ENCODE data around the gene ITPK1. TPM values are rescaled to one million over a fixed set of nuclear protein-coding genes. Genes with fewer than 3 reads are reported as not detected.

ITPK1 gene
- total RNA-seq (2022) (57.9 and 60.1 TPM in 2 replicates), Bru-seq, nascent RNA (percentile 61 among the genes with signal in this experiment), BruChase-seq, experiment 1, labeled RNA remaining after a 2-hour chase (percentile 57 among the genes with signal in this experiment), BruChase-seq, experiment 2, labeled RNA remaining after a 6-hour chase (percentile 61 among the genes with signal in this experiment)
- long read RNA-seq, full-length matches to known transcripts, result 28 of 73 reads
- long read RNA-seq, partial matches to known transcripts, result 13 of 73 reads
- long read RNA-seq, other reads (novel, unspliced or antisense), result 32 of 73 reads

DNA sequence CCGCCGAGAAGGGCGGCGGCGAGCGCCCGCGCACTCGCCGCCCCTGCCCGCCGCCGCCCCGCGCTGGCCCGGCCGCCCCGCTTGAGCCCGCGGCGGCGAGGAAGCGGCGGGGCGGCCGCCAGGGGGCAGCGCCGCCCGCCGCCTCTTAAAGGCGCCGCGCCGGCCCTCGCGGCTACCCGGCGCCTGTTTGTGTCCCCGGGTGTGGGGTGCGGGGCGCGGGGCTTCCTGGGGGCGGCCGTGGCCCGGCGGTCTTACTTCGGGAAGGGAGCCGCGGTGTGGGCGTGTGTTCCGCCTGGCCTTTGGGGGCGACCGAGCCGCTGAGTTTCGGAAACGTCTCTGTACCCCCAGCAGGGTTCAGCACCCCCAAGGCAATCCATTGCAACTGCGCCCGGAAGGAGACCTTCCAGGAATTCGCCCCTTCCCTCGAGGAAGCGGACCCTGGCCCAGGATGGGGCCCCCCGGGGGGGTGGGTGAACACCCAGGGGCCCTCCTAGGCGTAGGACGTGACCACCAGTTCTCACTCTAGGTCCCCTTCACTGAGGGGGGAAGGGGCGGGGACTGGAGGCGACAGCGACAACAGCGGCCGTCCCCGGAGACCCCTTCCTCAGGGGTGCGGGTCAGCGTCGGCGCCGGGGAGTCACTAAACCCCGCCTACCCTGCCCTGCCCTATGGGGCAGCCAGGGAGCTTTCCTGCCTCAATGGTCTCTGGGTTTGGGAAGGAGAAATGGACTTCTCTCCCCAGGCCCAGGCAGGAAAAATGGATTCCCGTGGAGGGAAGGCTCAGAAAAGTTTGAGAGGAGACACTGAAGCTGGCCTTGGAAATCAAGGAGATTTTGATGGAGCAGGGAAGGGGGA lies at the start of gene ITPK1:
Gene ITPK1 (minus strand): TSS at position 105 of the 855 bp plus-strand sequence. CDS start 762 bp downstream, outside the sequence.
- H3K4me3 ChIP-seq (ENCODE audit: low read depth, low read length), result peak within 1 kb of the TSS; percentile 48
- peak; percentile 50 to 67 for DNase-seq
- intact Hi-C loops (cut with micrococcal nuclease; ENCODE audit: unreplicated experiment), result loop anchor here (1.0 kb wide), 2 partner anchors 44 to 91 kb away; partner anchors contain the start of genes GON7 and UBR7
- peaks cover 6% of the 10 kb centered on the region for H3K36me3 Mint-ChIP-seq (ENCODE audit: insufficient read depth, unreplicated experiment)
- H3K27me3 Mint-ChIP-seq (ENCODE audit: insufficient read depth, unreplicated experiment), result no peaks in the 10 kb centered on the region
- H3K4me1 Mint-ChIP-seq (ENCODE audit: low read depth, unreplicated experiment), result peaks cover 16% of the 10 kb centered on the region
- no peaks in the 10 kb centered on the region for H3K27me3 ChIP-seq (replicated peaks; ENCODE audit: control insufficient read depth, insufficient read depth, low read length)
- H3K36me3 ChIP-seq (ENCODE audit: control insufficient read depth, insufficient read depth, low read length), result no peaks in the 10 kb centered on the region
- ChIA-PET CTCF (interaction anchor here (0.8 to 4.0 kb wide), 9 partner anchors 16 to 164 kb away, joined by 3 to 19 read pairs (median 5); partner anchors contain the start of genes GON7 and UBR7), POLR2A (interaction anchor here (0.9 kb wide), 1 partner anchor 1010 kb away, joined by 3 read pairs; the partner anchor contains the start of gene ATXN3)
- BruUV-seq (replicated peaks), result no TSS peak
- H3K4me1 ChIP-seq, result peaks cover 14% of the 10 kb centered on the region
- H3K9me3 ChIP-seq, result no peaks in the 10 kb centered on the region
- peak within 1 kb of the TSS; percentile 85 for H3K4me3 Mint-ChIP-seq (ENCODE audit: unreplicated experiment)
- H3K27ac Mint-ChIP-seq (ENCODE audit: unreplicated experiment), result peak within 1 kb of the TSS; percentile 90
- H3K9me3 Mint-ChIP-seq (ENCODE audit: unreplicated experiment), result no peaks in the 10 kb centered on the region
- TF ChIP-seq, protein P1, sequence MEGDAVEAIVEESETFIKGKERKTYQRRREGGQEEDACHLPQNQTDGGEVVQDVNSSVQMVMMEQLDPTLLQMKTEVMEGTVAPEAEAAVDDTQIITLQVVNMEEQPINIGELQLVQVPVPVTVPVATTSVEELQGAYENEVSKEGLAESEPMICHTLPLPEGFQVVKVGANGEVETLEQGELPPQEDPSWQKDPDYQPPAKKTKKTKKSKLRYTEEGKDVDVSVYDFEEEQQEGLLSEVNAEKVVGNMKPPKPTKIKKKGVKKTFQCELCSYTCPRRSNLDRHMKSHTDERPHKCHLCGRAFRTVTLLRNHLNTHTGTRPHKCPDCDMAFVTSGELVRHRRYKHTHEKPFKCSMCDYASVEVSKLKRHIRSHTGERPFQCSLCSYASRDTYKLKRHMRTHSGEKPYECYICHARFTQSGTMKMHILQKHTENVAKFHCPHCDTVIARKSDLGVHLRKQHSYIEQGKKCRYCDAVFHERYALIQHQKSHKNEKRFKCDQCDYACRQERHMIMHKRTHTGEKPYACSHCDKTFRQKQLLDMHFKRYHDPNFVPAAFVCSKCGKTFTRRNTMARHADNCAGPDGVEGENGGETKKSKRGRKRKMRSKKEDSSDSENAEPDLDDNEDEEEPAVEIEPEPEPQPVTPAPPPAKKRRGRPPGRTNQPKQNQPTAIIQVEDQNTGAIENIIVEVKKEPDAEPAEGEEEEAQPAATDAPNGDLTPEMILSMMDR (IDR thresholded peaks at IDR 0.05; ENCODE audit: insufficient read depth in 1 of 2, low read depth in 1 of 2, low read length in 1 of 2, severe bottlenecking in 1 of 2, unreplicated experiment in 1 of 2), result peak in 1 of 2 experiments; percentile 41

DNA sequence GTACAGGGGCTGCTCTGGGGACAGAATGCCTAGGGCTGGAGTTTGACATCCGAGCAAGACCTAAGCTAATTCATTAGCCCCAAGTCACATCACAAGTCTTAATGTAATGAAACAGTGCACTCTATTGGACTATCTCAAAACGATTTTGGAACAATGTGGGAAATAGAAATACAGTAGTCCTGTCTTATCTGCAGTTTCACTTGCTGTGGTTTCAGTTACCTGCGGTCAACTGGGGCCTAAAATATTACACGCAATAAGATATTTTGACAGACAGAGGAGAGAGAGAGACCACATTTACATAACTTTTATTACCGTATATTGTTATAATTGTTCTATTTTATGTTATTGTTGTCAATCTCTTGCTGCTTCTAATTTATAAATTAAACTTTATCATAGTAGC lies 47.8 kb upstream of the ITPK1 start:
- no peak for DNase-seq
- Mint-ChIP-seq H3K4me3 (ENCODE audit: unreplicated experiment) (no peak overlapping the region), H3K9me3 (ENCODE audit: unreplicated experiment) (no peaks in the 10 kb centered on the region), H3K4me1 (ENCODE audit: low read depth, unreplicated experiment) (no peaks in the 10 kb centered on the region), H3K27me3 (ENCODE audit: insufficient read depth, unreplicated experiment) (no peaks in the 10 kb centered on the region), H3K27ac (ENCODE audit: unreplicated experiment) (no peak overlapping the region), H3K36me3 (ENCODE audit: insufficient read depth, unreplicated experiment) (no peaks in the 10 kb centered on the region)
- TF ChIP-seq, protein P1 (IDR thresholded peaks at IDR 0.05; ENCODE audit: insufficient read depth in 1 of 2, low read depth in 1 of 2, low read length in 1 of 2, severe bottlenecking in 1 of 2, unreplicated experiment in 1 of 2), result no peak
- CTCF ChIA-PET, result interaction anchor here (1.0 kb wide), 1 partner anchor 50 kb away, joined by 5 read pairs; no protein-coding TSS in a partner anchor
- intact Hi-C loops (cut with micrococcal nuclease; ENCODE audit: unreplicated experiment), result no loop called here
- Histone ChIP-seq H3K27me3 (replicated peaks; ENCODE audit: control insufficient read depth, insufficient read depth, low read length) (no peaks in the 10 kb centered on the region), H3K9me3 (no peaks in the 10 kb centered on the region), H3K36me3 (ENCODE audit: control insufficient read depth, insufficient read depth, low read length) (no peaks in the 10 kb centered on the region), H3K4me1 (no peaks in the 10 kb centered on the region), H3K4me3 (ENCODE audit: low read depth, low read length) (no peak overlapping the region)
- BruUV-seq (replicated peaks), result no TSS peak
- POLR2A ChIA-PET, result no interaction called here

DNA sequence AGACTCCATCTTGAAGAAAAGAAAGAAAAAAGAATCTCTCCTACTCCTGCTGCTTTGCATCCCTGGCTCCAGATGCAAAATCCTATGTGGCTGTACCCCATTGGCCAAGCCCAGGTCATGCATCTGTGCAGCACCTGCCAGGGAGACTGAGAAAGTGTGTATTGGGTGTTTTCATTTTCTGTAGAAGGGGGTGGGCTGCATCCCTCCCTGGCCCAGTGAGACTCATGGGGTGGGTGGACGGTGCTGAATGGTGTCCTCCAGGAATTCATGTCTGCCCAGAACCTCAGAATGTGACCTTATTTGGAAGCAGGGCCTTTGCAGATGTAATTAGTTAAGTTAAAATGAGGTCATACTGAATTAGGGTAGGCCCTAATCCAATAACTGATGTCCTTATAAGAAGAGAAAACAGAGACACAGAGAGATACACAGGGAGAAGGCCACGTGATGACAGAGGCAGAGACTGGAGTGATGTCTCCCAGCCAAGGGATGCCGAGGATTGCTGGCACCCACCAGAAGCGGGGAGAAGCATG lies 45.8 kb upstream of the ITPK1 start:
- intact Hi-C loops (cut with micrococcal nuclease; ENCODE audit: unreplicated experiment), result no loop called here
- ChIA-PET POLR2A (no interaction called here), CTCF (no interaction called here)

More for the DNA sequence above, 45.8 kb upstream of the ITPK1 start:
- H3K27ac Mint-ChIP-seq (ENCODE audit: unreplicated experiment), result no peak overlapping the region
- no TSS peak for BruUV-seq (replicated peaks)
- TF ChIP-seq, protein P1 (IDR thresholded peaks at IDR 0.05; ENCODE audit: insufficient read depth in 1 of 2, low read depth in 1 of 2, low read length in 1 of 2, severe bottlenecking in 1 of 2, unreplicated experiment in 1 of 2), result no peak
- Histone ChIP-seq H3K4me3 (ENCODE audit: low read depth, low read length) (no peak overlapping the region), H3K9me3 (no peaks in the 10 kb centered on the region), H3K4me1 (no peaks in the 10 kb centered on the region), H3K27me3 (replicated peaks; ENCODE audit: control insufficient read depth, insufficient read depth, low read length) (no peaks in the 10 kb centered on the region), H3K36me3 (ENCODE audit: control insufficient read depth, insufficient read depth, low read length) (no peaks in the 10 kb centered on the region)
- DNase-seq, result no peak
- H3K4me1 Mint-ChIP-seq (ENCODE audit: low read depth, unreplicated experiment), result peaks cover 4% of the 10 kb centered on the region
- no peak overlapping the region for H3K4me3 Mint-ChIP-seq (ENCODE audit: unreplicated experiment)
- H3K9me3 Mint-ChIP-seq (ENCODE audit: unreplicated experiment), result no peaks in the 10 kb centered on the region
- H3K36me3 Mint-ChIP-seq (ENCODE audit: insufficient read depth, unreplicated experiment), result no peaks in the 10 kb centered on the region
- no peaks in the 10 kb centered on the region for H3K27me3 Mint-ChIP-seq (ENCODE audit: insufficient read depth, unreplicated experiment)
